CD14-positive monocyte (primary cell): ENCODE measurements around the gene AGRP. TPM values are rescaled to one million over a fixed set of nuclear protein-coding genes. Genes with fewer than 3 reads are reported as not detected.

ENCODE experiments used
- DNase-seq, 3 donors: peaks; one replicate each; pipeline ENCODE4 v3.0.0-alpha.2; 2011 to 2022
- H2AFZ ChIP-seq: 2 replicates; pipeline ENCODE4 v1.6.0; 2012; ENCODE audit warnings: mild to moderate bottlenecking, low read depth, low read length, inconsistent platforms; ENCODE audit not compliant: insufficient read depth, poor library complexity, severe bottlenecking
- H3K27ac ChIP-seq, 2 donors: 1 replicate in 1 of 2; 2 replicates in 1 of 2; pipeline ENCODE4 v1.5.1; 2012 to 2013; ENCODE audit warnings: low read length in 2 of 2, control low read depth in 1 of 2, inconsistent platforms in 1 of 2, low read depth in 1 of 2, mild to moderate bottlenecking in 1 of 2
- H3K27me3 ChIP-seq, 2 donors: one replicate each; pipeline versions ENCODE4 v1.6.0 to v1.6.1; 2011 to 2013; ENCODE audit warnings: low read length in 2 of 2; ENCODE audit not compliant: control insufficient read depth in 2 of 2, insufficient read depth in 2 of 2
- H3K36me3 ChIP-seq, 2 donors: replicated peaks in 1 of 2; 1 replicate in 1 of 2; 2 replicates in 1 of 2; pipeline versions ENCODE4 v1.5.1 to v1.6.1; 2012 to 2013; ENCODE audit warnings: low read length in 2 of 2, control low read depth in 1 of 2, inconsistent platforms in 1 of 2, mild to moderate bottlenecking in 1 of 2; ENCODE audit not compliant: insufficient read depth in 2 of 2, control insufficient read depth in 1 of 2
- H3K4me1 ChIP-seq, 2 donors: 1 replicate in 1 of 2; 2 replicates in 1 of 2; pipeline versions ENCODE4 v1.5.1 to v1.6.1; 2012 to 2013; ENCODE audit warnings: low read length in 2 of 2, control low read depth in 1 of 2, inconsistent platforms in 1 of 2, mild to moderate bottlenecking in 1 of 2, moderate library complexity in 1 of 2; ENCODE audit not compliant: insufficient read depth in 2 of 2, control insufficient read depth in 1 of 2
- H3K4me2 ChIP-seq: replicated peaks from 2 replicates; pipeline ENCODE3; 2012; ENCODE audit warnings: low read length, moderate library complexity, mild to moderate bottlenecking; ENCODE audit not compliant: poor library complexity, severe bottlenecking; ENCODE audit errors: extremely low read depth
- H3K4me3 ChIP-seq, 3 experiments: fragments of 200-600 bp in 1 of 3; sonication (generic) in 1 of 3; replicated peaks in 1 of 3; 1 replicate in 2 of 3; 2 replicates in 1 of 3; pipeline ENCODE4 v1.5.1; 2011 to 2013; ENCODE audit warnings: low read length in 3 of 3, mild to moderate bottlenecking in 3 of 3, control low read depth in 2 of 3, low read depth in 2 of 3, inconsistent platforms in 1 of 3, moderate library complexity in 1 of 3
- H3K79me2 ChIP-seq: 2 replicates; pipeline ENCODE4 v1.6.0; 2012; ENCODE audit warnings: mild to moderate bottlenecking, control low read depth, inconsistent platforms, low read length, moderate library complexity; ENCODE audit not compliant: insufficient read depth
- H3K9ac ChIP-seq: 2 replicates; pipeline ENCODE4 v1.6.0; 2017; ENCODE audit warnings: low read length, mild to moderate bottlenecking; ENCODE audit not compliant: insufficient read depth, poor library complexity, severe bottlenecking
- H3K9me3 ChIP-seq, 2 donors: replicated peaks in 1 of 2; 1 replicate in 1 of 2; 2 replicates in 1 of 2; pipeline versions ENCODE4 v1.5.1 to v1.6.1; 2012 to 2013; ENCODE audit warnings: low read length in 2 of 2, control low read depth in 1 of 2; ENCODE audit not compliant: control insufficient read depth in 1 of 2, insufficient read depth in 1 of 2
- H4K20me1 ChIP-seq: 2 replicates; pipeline ENCODE4 v1.6.0; 2012; ENCODE audit warnings: mild to moderate bottlenecking, low read length, control low read depth, moderate library complexity; ENCODE audit not compliant: insufficient read depth
- H3K27ac Mint-ChIP-seq, 7 donors: one replicate each; pipeline ENCODE4 v1.8.0; 2020; ENCODE audit warnings: mild to moderate bottlenecking in 7 of 7, mixed read lengths in 7 of 7, moderate library complexity in 6 of 7, inconsistent platforms in 2 of 7
- H3K27me3 Mint-ChIP-seq, 3 donors: one replicate each; pipeline ENCODE4 v1.8.0; 2021 to 2022; ENCODE audit warnings: low read depth in 3 of 3, mild to moderate bottlenecking in 3 of 3, mixed read lengths in 3 of 3, moderate library complexity in 3 of 3, inconsistent platforms in 1 of 3
- H3K36me3 Mint-ChIP-seq, 2 donors: one replicate each; pipeline ENCODE4 v1.8.0; 2020; ENCODE audit warnings: mixed read lengths in 2 of 2, inconsistent platforms in 1 of 2, mild to moderate bottlenecking in 1 of 2
- H3K4me1 Mint-ChIP-seq: one replicate; pipeline ENCODE4 v1.8.0; 2020; ENCODE audit warnings: mild to moderate bottlenecking, mixed read lengths
- H3K4me3 Mint-ChIP-seq, 2 donors: one replicate each; pipeline ENCODE4 v1.8.0; 2020; ENCODE audit warnings: mild to moderate bottlenecking in 2 of 2, mixed read lengths in 2 of 2, moderate library complexity in 1 of 2
- H3K9me3 Mint-ChIP-seq, 7 donors: one replicate each; pipeline ENCODE4 v1.8.0; 2020 to 2022; ENCODE audit warnings: mixed read lengths in 7 of 7, mild to moderate bottlenecking in 6 of 7, moderate library complexity in 6 of 7, inconsistent platforms in 2 of 7
- WGBS: methylation state at CpG from one replicate; pipeline ENCODE4 v1.1.5; 2013; ENCODE audit warnings: missing lambda C conversion rate; ENCODE audit not compliant: insufficient coverage; 5-methylcytosine and 5-hydroxymethylcytosine counted together
- intact Hi-C, 2 donors: fragments of 100-400 bp; cut with micrococcal nuclease; formaldehyde crosslinking; loops; one replicate each; pipeline versions ENCODE4 v1.15.0 to v1.15.1; 2023
- polyA plus RNA-seq, 3 donors: library from polyadenylated mRNA; depleted of rRNA in 1 of 3; unstranded in 2 of 3; stranded (reverse) in 1 of 3; fragments of 300-500 nt in 2 of 3; fragments of >200 nt in 1 of 3; fragmentation: Illumina TruSeq in 2 of 3; gene quantifications; 1 replicate in 2 of 3; 2 replicates in 1 of 3; pipeline ENCODE4 v1.2.3, GENCODE V29; 2012 to 2021
- TF ChIP-seq, protein P1 (sequence below): fragments of 200-600 bp; IDR thresholded peaks from one replicate; pipeline ENCODE4 v1.8.0; 2022; ENCODE audit warnings: antibody characterized with exemption, mild to moderate bottlenecking

Gene AGRP
- polyA plus RNA-seq, 3 donors, result 0.32 to 0.54 TPM; not detected in 1

DNA sequence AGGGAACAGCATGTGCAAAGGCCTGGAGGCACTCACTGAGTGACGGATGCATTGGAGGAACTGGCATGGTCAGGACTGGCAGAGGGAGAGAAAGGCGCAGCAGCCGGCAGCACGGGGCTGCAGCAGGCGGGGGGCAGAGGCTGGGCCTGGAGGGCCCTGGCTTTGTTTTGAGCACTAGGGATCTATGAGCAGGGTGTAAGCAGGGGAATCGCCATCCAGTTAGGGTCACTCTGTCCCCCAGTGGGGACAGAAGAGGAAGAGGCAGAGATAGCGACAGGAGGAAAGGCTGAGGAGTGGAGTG is 38.3 kb downstream of the AGRP start:
- DNase-seq, result no peak
- peaks cover 0 to 1% (median 0%) of the 10 kb centered on the region in 3 donors for H3K27me3 Mint-ChIP-seq
- H3K27ac Mint-ChIP-seq, result peak overlapping the region in 4 of 7 donors; percentile 38 to 62 (median 52)
- Histone ChIP-seq H3K4me1 (no peaks in the 10 kb centered on the region), H3K79me2 (peaks cover 73% of the 10 kb centered on the region), H3K9me3 (no peaks in the 10 kb centered on the region), H3K9ac (no peak overlapping the region), H4K20me1 (peaks cover 100% of the 10 kb centered on the region), H3K4me2 (no peak overlapping the region), H3K4me3 (no peak overlapping the region), H2AFZ (no peak overlapping the region), H3K27me3 (no peaks in the 10 kb centered on the region), H3K27ac (no peak overlapping the region), H3K36me3 (peaks cover 95 to 100% of the 10 kb centered on the region in 2 donors)
- peaks cover 63 to 97% of the 10 kb centered on the region in 2 donors for H3K36me3 Mint-ChIP-seq
- peaks cover 2% of the 10 kb centered on the region for H3K4me1 Mint-ChIP-seq
- H3K4me3 Mint-ChIP-seq, result no peak overlapping the region
- intact Hi-C loops, result no loop called here
- TF ChIP-seq, protein P1, sequence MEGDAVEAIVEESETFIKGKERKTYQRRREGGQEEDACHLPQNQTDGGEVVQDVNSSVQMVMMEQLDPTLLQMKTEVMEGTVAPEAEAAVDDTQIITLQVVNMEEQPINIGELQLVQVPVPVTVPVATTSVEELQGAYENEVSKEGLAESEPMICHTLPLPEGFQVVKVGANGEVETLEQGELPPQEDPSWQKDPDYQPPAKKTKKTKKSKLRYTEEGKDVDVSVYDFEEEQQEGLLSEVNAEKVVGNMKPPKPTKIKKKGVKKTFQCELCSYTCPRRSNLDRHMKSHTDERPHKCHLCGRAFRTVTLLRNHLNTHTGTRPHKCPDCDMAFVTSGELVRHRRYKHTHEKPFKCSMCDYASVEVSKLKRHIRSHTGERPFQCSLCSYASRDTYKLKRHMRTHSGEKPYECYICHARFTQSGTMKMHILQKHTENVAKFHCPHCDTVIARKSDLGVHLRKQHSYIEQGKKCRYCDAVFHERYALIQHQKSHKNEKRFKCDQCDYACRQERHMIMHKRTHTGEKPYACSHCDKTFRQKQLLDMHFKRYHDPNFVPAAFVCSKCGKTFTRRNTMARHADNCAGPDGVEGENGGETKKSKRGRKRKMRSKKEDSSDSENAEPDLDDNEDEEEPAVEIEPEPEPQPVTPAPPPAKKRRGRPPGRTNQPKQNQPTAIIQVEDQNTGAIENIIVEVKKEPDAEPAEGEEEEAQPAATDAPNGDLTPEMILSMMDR, result no peak
- WGBS, result 99% methylated on average over 7 of the region's 7 CpGs
- H3K9me3 Mint-ChIP-seq, result no peaks in the 10 kb centered on the region

DNA sequence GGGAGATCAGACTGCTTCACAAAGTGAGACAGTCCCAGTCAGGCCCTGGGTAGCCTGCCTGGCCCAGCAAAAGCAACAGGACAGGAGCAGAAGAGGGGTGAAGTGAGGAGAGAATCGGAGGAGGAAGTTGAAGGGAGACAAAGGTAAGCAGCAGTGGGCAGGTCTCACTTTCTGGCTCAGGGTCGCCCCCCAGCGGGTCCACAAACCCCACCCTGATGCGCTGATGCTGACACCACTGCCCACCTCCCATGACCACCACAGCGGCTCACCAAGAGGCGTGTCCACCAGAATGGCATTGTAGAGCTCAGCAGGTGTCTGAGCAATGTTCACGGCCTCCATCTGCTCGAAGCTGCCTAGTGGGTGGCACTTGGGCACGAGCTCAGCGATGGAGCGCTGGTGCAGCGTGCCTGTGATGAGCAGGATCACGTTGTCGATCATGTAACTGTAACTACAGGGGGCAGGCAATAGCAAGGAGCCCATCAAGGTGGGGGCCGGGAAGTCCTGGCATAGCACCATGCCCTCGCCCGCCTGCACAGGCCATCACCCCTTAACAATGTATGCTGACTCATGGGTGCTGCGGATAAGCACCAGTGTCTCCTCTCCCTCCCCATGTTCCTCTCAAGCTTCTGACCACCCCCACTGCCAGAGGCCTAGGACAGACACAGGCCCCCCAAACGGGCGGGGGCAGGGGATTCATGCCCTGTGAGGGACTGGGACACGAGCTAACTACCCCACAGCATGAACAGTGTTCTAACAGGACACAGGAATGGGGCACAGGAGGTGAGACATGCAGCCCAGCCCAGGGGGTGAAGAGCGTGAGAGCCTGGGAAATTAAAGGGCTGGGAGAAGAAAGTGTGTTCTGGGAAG is 38.9 kb downstream of the AGRP start:
- no peak overlapping the region for H2AFZ ChIP-seq
- H3K79me2 ChIP-seq, result peaks cover 67% of the 10 kb centered on the region
- no peak overlapping the region for H3K9ac ChIP-seq
- H3K36me3 ChIP-seq, result peaks cover 94 to 100% of the 10 kb centered on the region in 2 donors
- Mint-ChIP-seq H3K27ac (peak overlapping the region in 3 of 7 donors; percentile 26 to 46 (median 38)), H3K27me3 (peaks cover 0 to 1% (median 0%) of the 10 kb centered on the region in 3 donors), H3K9me3 (no peaks in the 10 kb centered on the region), H3K4me3 (no peak overlapping the region), H3K4me1 (peaks cover 1% of the 10 kb centered on the region), H3K36me3 (peaks cover 63 to 97% of the 10 kb centered on the region in 2 donors)
- WGBS, result 93% methylated on average over 15 of the region's 22 CpGs
- H4K20me1 ChIP-seq, result peaks cover 100% of the 10 kb centered on the region
- H3K27me3 ChIP-seq, result no peaks in the 10 kb centered on the region
- no peak overlapping the region for H3K27ac ChIP-seq
- no peaks in the 10 kb centered on the region for H3K4me1 ChIP-seq
- TF ChIP-seq, protein P1, result no peak
- intact Hi-C loops, result no loop called here
- H3K4me3 ChIP-seq, result no peak overlapping the region
- DNase-seq, result no peak
- no peaks in the 10 kb centered on the region for H3K9me3 ChIP-seq
- no peak overlapping the region for H3K4me2 ChIP-seq
